K562 (cell line): Measurements from ENCODE around the gene MRPL52. TPM values are rescaled to one million over a fixed set of nuclear protein-coding genes. Genes with fewer than 3 reads are reported as not detected.

Source experiments
- CREB1 ChIP-seq, 2 experiments: sonication (generic) in 1 of 2; formaldehyde crosslinking in 1 of 2; IDR thresholded peaks; 2 replicates each; pipeline versions ENCODE4 v1.6.1 to v1.8.0; 2012 to 2022; ENCODE audit warnings: inconsistent platforms in 1 of 2, mild to moderate bottlenecking in 1 of 2, missing genetic modification reagents in 1 of 2, moderate library complexity in 1 of 2
- CTBP1 ChIP-seq: fragments of 450-650 bp; IDR thresholded peaks from 2 replicates; pipeline ENCODE4 v1.6.1; 2016; ENCODE audit warnings: borderline replicate concordance
- FIP1L1 ChIP-seq: fragments of 200-400 bp; formaldehyde crosslinking; IDR thresholded peaks from 2 replicates; pipeline ENCODE4 v1.6.1; 2018; ENCODE audit warnings: mild to moderate bottlenecking, low read depth, low read length; ENCODE audit not compliant: poor library complexity, severe bottlenecking
- GATAD2A ChIP-seq: fragments of 450-650 bp; IDR thresholded peaks from 2 replicates; pipeline ENCODE4 v1.6.1; 2017
- MAFK ChIP-seq: IDR thresholded peaks from 2 replicates; pipeline ENCODE4 v1.6.1; 2011; ENCODE audit warnings: low read length, improper control_type of control experiment
- PRPF4 ChIP-seq: fragments of 200-400 bp; formaldehyde crosslinking; IDR thresholded peaks from one replicate; pipeline ENCODE4 v1.6.1; 2017; ENCODE audit warnings: low read length, low read depth, mild to moderate bottlenecking; ENCODE audit not compliant: insufficient read depth, poor library complexity, severe bottlenecking
- RCOR1 ChIP-seq, 2 experiments: IDR thresholded peaks; 2 replicates each; pipeline ENCODE4 v1.6.1; 2012; ENCODE audit warnings: low read depth in 2 of 2, low read length in 2 of 2, borderline replicate concordance in 1 of 2, improper control_type of control experiment in 1 of 2
- SPI1 ChIP-seq: IDR thresholded peaks from 2 replicates; pipeline ENCODE4 v1.6.1; 2011; ENCODE audit warnings: low read depth, low read length, control low read depth, borderline replicate concordance
- TRIM24 ChIP-seq, 2 experiments: fragments of 450-650 bp; IDR thresholded peaks; 2 replicates each; pipeline ENCODE4 v1.6.1; 2016
- ZBTB1 ChIP-seq: sonication (generic); formaldehyde crosslinking; IDR thresholded peaks from 2 replicates; pipeline ENCODE4 v1.8.1; 2023; ENCODE audit warnings: missing genetic modification reagents, low read depth, mild to moderate bottlenecking, borderline replicate concordance
- ZEB2 ChIP-seq: fragments of 450-650 bp; IDR thresholded peaks from 2 replicates; pipeline ENCODE4 v1.6.1; 2016
- ZNF134 ChIP-seq: fragments of 250-450 bp; sonication (Bioruptor Pico); conservative IDR thresholded peaks from 2 replicates; pipeline ENCODE4 v1.4.0; 2020
- ZNF589 ChIP-seq: fragments of 200-800 bp; sonication (Bioruptor generic); IDR thresholded peaks from 2 replicates; pipeline ENCODE4 v1.6.1; 2016; ENCODE audit warnings: low read depth, missing genetic modification characterization, missing compliant biosample characterization
- polyA plus RNA-seq, 8 experiments: library from polyadenylated mRNA; depleted of rRNA in 4 of 8; stranded (reverse) in 5 of 8; unstranded in 3 of 8; fragments of >200 nt; fragmentation: Nextera tagmentation in 2 of 8; fragmentation: Illumina TruSeq in 1 of 8; extraction: Ambion mirVana in 2 of 8; extraction: Trizol in 1 of 8; gene quantifications; 2 replicates each; pipeline versions ENCODE4 v1.2.1 to v1.2.3, GENCODE V29; 2011 to 2014; ENCODE audit warnings: inconsistent platforms in 1 of 8, missing spikeins in 1 of 8
- total RNA-seq, 7 experiments: library from RNA; depleted of rRNA in 6 of 7; stranded (reverse); fragments of >200 nt in 6 of 7; fragmentation: Illumina TruSeq in 2 of 7; extraction: Trizol in 2 of 7; gene quantifications; 2 replicates each; pipeline versions ENCODE4 v1.2.1 to v1.2.3, GENCODE V29; 2011 to 2021; ENCODE audit warnings: low replicate concordance in 1 of 7
- TF ChIP-seq, protein P1 (sequence below), 2 experiments: fragments of 450-650 bp in 1 of 2; sonication (generic) in 1 of 2; formaldehyde crosslinking in 1 of 2; IDR thresholded peaks; 2 replicates each; pipeline versions ENCODE4 v1.7.1 to v1.9.0; 2016 to 2022; ENCODE audit warnings: inconsistent platforms in 1 of 2, mild to moderate bottlenecking in 1 of 2, missing genetic modification reagents in 1 of 2
- TF ChIP-seq, protein P2 (sequence below): sonication (generic); IDR thresholded peaks from 2 replicates; pipeline ENCODE4 v1.6.1; 2016

The MRPL52 gene
- total and polyA plus RNA-seq, 9 of the 15 experiments (the other 6 are each of a cell fraction or from before 2014, with no cell fraction given) = 56.5 to 213 (median 168) TPM

DNA sequence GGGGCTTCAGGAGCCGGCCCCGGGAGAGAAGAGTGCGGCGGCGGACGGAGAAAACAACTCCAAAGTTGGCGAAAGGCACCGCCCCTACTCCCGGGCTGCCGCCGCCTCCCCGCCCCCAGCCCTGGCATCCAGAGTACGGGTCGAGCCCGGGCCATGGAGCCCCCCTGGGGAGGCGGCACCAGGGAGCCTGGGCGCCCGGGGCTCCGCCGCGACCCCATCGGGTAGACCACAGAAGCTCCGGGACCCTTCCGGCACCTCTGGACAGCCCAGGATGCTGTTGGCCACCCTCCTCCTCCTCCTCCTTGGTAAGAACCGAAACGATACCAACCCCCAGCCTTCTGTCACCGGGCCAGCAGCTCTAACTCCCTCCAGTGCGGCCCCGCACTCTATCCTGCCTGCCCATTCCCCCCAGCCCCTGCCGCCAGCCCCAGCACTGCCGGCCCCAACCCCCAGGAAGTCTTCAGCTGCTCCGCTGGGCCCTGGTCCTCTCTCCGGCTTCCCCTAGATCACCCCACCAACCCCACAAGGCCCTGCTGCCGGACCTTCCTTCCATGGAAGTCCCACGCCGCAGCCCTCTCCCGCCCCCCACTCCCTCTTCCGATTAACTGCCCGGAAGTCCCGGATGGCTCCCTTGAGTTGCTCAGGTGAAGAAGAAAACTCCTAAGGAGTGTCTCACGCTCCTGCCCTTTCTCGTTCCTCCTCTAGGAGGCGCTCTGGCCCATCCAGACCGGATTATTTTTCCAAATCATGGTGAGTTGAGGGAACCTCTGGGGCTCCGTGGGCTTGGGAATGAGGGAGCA lies 42.5 kb downstream of the MRPL52 start (continued):
- TF ChIP-seq ZEB2 (peak; percentile 71), CREB1 (IDR thresholded peaks at IDR 0.05) (no peak), CREB1 (CRISPR knock-in tag; IDR thresholded peaks at IDR 0.05) (peak; percentile 12; the same call in 1 of the 2 replicates), ZNF134 (CRISPR knock-in tag) (0 out of 2 replicates have a peak, but pooled peaks have one; percentile 25), CTBP1 (peak; percentile 49; the same call in 1 of the 2 replicates), TRIM24 (IDR thresholded peaks at IDR 0.05) (0 out of 4 replicates have a peak, but pooled peaks of 1 of the 2 experiments have one; percentile 8), PRPF4 (peak; percentile 10), RCOR1 (IDR thresholded peaks at IDR 0.05; ENCODE audit: borderline replicate concordance in 1 of 2, low read depth in 2 of 2, low read length in 2 of 2) (peak in 1 of 2 experiments; percentile 83; a peak in 1 of 4 replicates), GATAD2A (0 out of 2 replicates have a peak, but pooled peaks have one; percentile 45), MAFK (peak; percentile 43; the same call in 1 of the 2 replicates), ZNF589 (no peak), SPI1 (peak; percentile 43; the same call in 1 of the 2 replicates), ZBTB1 (CRISPR knock-in tag) (0 out of 2 replicates have a peak, but pooled peaks have one; percentile 42), FIP1L1 (peak; percentile 40)
- TF ChIP-seq, protein P1, sequence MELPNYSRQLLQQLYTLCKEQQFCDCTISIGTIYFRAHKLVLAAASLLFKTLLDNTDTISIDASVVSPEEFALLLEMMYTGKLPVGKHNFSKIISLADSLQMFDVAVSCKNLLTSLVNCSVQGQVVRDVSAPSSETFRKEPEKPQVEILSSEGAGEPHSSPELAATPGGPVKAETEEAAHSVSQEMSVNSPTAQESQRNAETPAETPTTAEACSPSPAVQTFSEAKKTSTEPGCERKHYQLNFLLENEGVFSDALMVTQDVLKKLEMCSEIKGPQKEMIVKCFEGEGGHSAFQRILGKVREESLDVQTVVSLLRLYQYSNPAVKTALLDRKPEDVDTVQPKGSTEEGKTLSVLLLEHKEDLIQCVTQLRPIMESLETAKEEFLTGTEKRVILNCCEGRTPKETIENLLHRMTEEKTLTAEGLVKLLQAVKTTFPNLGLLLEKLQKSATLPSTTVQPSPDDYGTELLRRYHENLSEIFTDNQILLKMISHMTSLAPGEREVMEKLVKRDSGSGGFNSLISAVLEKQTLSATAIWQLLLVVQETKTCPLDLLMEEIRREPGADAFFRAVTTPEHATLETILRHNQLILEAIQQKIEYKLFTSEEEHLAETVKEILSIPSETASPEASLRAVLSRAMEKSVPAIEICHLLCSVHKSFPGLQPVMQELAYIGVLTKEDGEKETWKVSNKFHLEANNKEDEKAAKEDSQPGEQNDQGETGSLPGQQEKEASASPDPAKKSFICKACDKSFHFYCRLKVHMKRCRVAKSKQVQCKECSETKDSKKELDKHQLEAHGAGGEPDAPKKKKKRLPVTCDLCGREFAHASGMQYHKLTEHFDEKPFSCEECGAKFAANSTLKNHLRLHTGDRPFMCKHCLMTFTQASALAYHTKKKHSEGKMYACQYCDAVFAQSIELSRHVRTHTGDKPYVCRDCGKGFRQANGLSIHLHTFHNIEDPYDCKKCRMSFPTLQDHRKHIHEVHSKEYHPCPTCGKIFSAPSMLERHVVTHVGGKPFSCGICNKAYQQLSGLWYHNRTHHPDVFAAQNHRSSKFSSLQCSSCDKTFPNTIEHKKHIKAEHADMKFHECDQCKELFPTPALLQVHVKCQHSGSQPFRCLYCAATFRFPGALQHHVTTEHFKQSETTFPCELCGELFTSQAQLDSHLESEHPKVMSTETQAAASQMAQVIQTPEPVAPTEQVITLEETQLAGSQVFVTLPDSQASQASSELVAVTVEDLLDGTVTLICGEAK (IDR thresholded peaks at IDR 0.05) = peak; percentile 49
- TF ChIP-seq, protein P1 (CRISPR knock-in tag; IDR thresholded peaks at IDR 0.05) = no peak
- TF ChIP-seq, protein P2, sequence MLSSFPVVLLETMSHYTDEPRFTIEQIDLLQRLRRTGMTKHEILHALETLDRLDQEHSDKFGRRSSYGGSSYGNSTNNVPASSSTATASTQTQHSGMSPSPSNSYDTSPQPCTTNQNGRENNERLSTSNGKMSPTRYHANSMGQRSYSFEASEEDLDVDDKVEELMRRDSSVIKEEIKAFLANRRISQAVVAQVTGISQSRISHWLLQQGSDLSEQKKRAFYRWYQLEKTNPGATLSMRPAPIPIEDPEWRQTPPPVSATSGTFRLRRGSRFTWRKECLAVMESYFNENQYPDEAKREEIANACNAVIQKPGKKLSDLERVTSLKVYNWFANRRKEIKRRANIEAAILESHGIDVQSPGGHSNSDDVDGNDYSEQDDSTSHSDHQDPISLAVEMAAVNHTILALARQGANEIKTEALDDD = no peak
